Upper lobe of right lung (tissue), 1 donor: ENCODE measurements around the gene KAT7. TPM values are rescaled to one million over a fixed set of nuclear protein-coding genes. Genes with fewer than 3 reads are reported as not detected.
"Not testable (repeated sequence)": the region's sequence is repeated elsewhere in the genome, so short reads cannot be mapped to it uniquely, and the experiment has no call there.

Source experiments
- ATAC-seq: fragments of 200-7000 bp; cut with Tn5 transposase; one replicate; pipeline ENCODE4 v1.9.1; 2020; ENCODE audit warnings: mild to moderate bottlenecking, moderate library complexity
- DNase-seq: peaks from one replicate; pipeline ENCODE4 v3.0.0-alpha.2; 2020
- H3K27ac ChIP-seq: fragments of 200-600 bp; one replicate; pipeline ENCODE4 v1.8.0; 2022
- H3K27me3 ChIP-seq: fragments of 200-600 bp; one replicate; pipeline ENCODE4 v1.8.0; 2022; ENCODE audit warnings: mild to moderate bottlenecking
- H3K36me3 ChIP-seq: fragments of 200-600 bp; one replicate; pipeline ENCODE4 v1.8.0; 2022
- H3K4me1 ChIP-seq: fragments of 200-600 bp; one replicate; pipeline ENCODE4 v1.8.0; 2022
- H3K4me3 ChIP-seq: fragments of 200-600 bp; one replicate; pipeline ENCODE4 v1.8.0; 2022; ENCODE audit warnings: mild to moderate bottlenecking
- H3K9me3 ChIP-seq: fragments of 200-600 bp; one replicate; pipeline ENCODE4 v1.8.0; 2022
- intact Hi-C: fragments of 100-400 bp; cut with DNase I; formaldehyde crosslinking; loops from one replicate; pipeline ENCODE4 v1.11.0; 2022
- total RNA-seq: library from RNA; stranded (reverse); fragmentation: NEBNext Ultra II Directional; extraction: Animal tissue kit (Norgen Biotek cat#: 25700); gene quantifications from one replicate; pipeline ENCODE4 v1.2.1, GENCODE V29; 2021
- TF ChIP-seq, protein P1 (sequence below): fragments of 200-600 bp; IDR thresholded peaks from one replicate; pipeline ENCODE4 v1.8.0; 2022; ENCODE audit warnings: antibody characterized with exemption
- donor health status: DM: no; HTN: yes; CAD: no; lungs with severe emphysema.

KAT7 gene
- total RNA-seq, 1 donor from 2014 or later: 61.4 TPM

DNA sequence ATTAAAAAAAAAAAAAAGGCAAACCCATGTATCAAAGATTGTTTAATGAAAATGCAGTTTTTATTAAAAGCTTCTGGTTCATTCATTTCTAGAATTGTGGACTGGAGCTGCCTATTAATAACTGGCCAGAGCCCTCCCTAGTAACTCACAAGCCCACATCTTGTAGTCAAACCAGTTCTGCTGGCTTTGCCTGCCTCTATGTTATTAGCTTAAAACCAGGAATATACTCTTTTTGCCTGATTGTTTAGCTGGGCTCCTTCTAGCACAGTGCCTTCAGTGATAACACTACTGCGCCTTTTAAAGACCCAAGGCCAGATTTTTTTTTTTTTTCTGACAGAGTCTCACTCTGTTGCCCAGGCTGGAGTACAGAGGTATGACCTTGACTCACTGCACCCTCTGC lies 33.4 kb downstream of the KAT7 start:
- no peaks in the 10 kb centered on the region for H3K27me3 ChIP-seq
- intact Hi-C loops: no loop called here
- DNase-seq: no peak
- H3K4me3 ChIP-seq: no peak overlapping the region
- TF ChIP-seq, protein P1, sequence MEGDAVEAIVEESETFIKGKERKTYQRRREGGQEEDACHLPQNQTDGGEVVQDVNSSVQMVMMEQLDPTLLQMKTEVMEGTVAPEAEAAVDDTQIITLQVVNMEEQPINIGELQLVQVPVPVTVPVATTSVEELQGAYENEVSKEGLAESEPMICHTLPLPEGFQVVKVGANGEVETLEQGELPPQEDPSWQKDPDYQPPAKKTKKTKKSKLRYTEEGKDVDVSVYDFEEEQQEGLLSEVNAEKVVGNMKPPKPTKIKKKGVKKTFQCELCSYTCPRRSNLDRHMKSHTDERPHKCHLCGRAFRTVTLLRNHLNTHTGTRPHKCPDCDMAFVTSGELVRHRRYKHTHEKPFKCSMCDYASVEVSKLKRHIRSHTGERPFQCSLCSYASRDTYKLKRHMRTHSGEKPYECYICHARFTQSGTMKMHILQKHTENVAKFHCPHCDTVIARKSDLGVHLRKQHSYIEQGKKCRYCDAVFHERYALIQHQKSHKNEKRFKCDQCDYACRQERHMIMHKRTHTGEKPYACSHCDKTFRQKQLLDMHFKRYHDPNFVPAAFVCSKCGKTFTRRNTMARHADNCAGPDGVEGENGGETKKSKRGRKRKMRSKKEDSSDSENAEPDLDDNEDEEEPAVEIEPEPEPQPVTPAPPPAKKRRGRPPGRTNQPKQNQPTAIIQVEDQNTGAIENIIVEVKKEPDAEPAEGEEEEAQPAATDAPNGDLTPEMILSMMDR: no peak
- peak; percentile 76 for ATAC-seq
- no peaks in the 10 kb centered on the region for H3K9me3 ChIP-seq
- H3K4me1 ChIP-seq: peaks cover 34% of the 10 kb centered on the region
- peak overlapping the region; percentile 0 for H3K27ac ChIP-seq
- peaks cover 89% of the 10 kb centered on the region for H3K36me3 ChIP-seq

DNA sequence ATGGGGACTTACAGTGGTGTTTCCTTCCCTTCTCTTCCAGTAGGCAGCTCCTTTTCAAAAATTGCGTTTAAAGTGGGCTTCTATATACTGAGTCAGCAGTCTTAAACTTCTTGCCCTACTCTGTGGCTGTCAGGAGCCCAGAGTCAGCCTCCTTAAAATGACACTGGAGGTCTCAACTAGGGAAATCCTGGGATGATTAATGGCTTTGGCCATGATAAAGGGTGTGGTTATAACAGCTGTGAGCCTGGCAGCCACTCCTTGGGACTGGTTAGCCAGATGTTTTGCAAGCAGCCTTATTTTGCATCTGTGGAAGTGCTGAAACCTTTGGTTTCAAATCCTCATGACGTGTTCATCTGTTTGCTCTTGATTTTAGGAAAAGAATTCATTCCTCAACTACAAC lies 34.3 kb downstream of the KAT7 start:
- Histone ChIP-seq H3K4me3 (no peak overlapping the region), H3K4me1 (peaks cover 26% of the 10 kb centered on the region), H3K36me3 (peaks cover 89% of the 10 kb centered on the region), H3K27me3 (no peaks in the 10 kb centered on the region), H3K9me3 (no peaks in the 10 kb centered on the region), H3K27ac (no peak overlapping the region)
- TF ChIP-seq, protein P1: no peak
- ATAC-seq (peak; percentile 48), DNase-seq (no peak)
- intact Hi-C loops: no loop called here

DNA sequence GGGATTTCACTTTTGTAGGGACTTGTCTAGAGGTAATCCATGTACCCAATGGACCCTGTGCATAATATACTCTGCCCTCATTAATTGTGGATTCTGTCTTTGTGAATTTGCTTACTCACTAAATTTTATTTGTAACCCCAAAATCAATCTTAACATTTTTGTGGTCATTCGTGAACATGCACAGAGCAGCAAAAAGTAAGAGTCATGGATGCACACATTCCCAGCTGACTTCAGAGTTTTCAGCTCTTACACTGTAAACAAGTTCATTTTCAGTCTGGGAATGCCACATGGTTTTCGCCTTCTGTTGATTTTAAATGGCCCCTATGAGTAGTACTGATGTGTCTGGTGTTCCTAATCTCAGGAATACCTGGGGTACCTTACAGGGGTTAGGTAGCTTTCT lies 35.1 kb downstream of the KAT7 start:
- no peak overlapping the region for H3K27ac ChIP-seq
- H3K4me3 ChIP-seq: no peak overlapping the region
- intact Hi-C loops: no loop called here
- no peak for DNase-seq
- H3K36me3 ChIP-seq: peaks cover 86% of the 10 kb centered on the region
- no peaks in the 10 kb centered on the region for H3K9me3 ChIP-seq
- TF ChIP-seq, protein P1: no peak
- H3K27me3 ChIP-seq: no peaks in the 10 kb centered on the region
- H3K4me1 ChIP-seq: peaks cover 26% of the 10 kb centered on the region
- ATAC-seq: no peak

DNA sequence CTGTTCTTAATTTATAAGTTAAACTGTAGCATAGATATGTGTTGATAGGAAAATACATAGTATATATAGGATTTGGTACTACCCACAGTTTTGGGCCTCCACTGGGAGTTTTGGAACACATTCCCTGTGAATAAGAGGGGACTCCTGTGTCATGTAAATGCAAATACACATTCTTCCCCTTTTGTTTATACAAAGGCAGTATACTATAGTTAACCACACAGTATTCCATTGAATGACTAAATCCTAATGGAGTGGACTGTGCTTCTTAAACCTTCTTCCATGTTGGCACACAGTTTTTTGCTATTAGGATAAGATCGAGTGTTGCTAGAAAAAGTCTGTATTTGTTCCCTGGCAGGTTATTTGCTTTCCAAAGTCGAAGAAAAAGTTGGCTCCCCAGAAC lies 37.2 kb downstream of the KAT7 start:
- H3K4me3 ChIP-seq: no peak overlapping the region
- TF ChIP-seq, protein P1: no peak
- H3K9me3 ChIP-seq: no peaks in the 10 kb centered on the region
- H3K27me3 ChIP-seq: no peaks in the 10 kb centered on the region
- intact Hi-C loops: no loop called here
- H3K27ac ChIP-seq: no peak overlapping the region
- DNase-seq (no peak), ATAC-seq (no peak)
- H3K36me3 ChIP-seq: peaks cover 94% of the 10 kb centered on the region
- peaks cover 18% of the 10 kb centered on the region for H3K4me1 ChIP-seq

DNA sequence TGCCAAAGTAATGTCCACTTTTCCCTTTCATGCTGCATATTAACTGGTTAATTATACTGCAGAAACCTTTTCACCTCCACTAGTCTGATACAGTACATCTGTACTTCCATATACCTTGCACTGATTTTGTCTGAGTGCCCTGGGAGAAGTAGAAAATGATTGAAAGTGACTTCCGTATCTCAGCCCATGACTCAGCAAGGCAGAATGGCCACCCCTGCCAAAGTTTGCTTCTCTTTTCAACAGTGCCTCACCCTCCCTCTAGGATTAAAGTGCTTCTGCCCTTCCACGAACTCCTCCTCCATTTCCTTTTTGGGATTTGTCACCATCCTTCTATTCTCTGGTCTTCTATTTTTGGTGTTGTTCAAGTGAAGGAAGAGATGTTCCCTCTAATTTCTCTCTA lies 39.8 kb downstream of the KAT7 start:
- H3K27ac ChIP-seq, H3K9me3 ChIP-seq, H3K4me1 ChIP-seq, DNase-seq, intact Hi-C loops, H3K27me3 ChIP-seq, H3K4me3 ChIP-seq: not testable (repeated sequence)
- ATAC-seq: peak; percentile 77
- peaks cover 74% of the 10 kb centered on the region for H3K36me3 ChIP-seq

DNA sequence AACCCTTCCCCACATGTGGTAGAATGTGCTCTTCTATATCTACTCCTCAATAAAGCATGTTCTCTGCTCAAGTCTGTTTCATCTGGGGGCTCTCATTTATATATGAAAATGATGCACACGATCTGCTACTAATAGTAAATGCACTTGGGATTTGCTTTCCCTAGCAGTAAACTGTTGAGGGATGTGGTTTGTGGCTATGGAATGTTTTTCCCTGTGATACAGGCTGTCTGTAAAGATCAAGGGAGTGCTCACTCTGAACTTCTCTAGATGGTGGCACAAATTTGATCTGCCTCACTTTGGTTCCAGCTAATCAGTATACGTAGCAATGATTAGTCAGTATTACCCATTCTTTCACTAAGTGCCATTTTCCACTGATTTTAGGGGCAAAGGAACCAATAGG lies 40.5 kb downstream of the KAT7 start:
- Histone ChIP-seq H3K27me3 (no peaks in the 10 kb centered on the region), H3K27ac (no peak overlapping the region), H3K4me1 (peaks cover 10% of the 10 kb centered on the region), H3K36me3 (peaks cover 72% of the 10 kb centered on the region), H3K9me3 (no peaks in the 10 kb centered on the region), H3K4me3 (no peak overlapping the region)
- DNase-seq (no peak), ATAC-seq (no peak)
- intact Hi-C loops: no loop called here
- TF ChIP-seq, protein P1: no peak
